GM23338 (cell line): Measurements from ENCODE around the gene ATP8A2. TPM values are rescaled to one million over a fixed set of nuclear protein-coding genes. Genes with fewer than 3 reads are reported as not detected.
A peak's percentile ranks its signal among the peaks of the same experiment; 100 is the strongest.

Source experiments
- ATAC-seq: fragments of 200-7000 bp; cut with Tn5 transposase; 3 replicates; pipeline ENCODE4 v1.9.1; 2020
- DNase-seq: peaks from one replicate; pipeline ENCODE4 v3.0.0-alpha.2; 2015; ENCODE audit warnings: low spot score
- H2AFZ ChIP-seq: fragments of 200-600 bp; sonication (generic); 2 replicates; pipeline ENCODE4 v1.8.0; 2016; ENCODE audit warnings: antibody characterized with exemption, mild to moderate bottlenecking, moderate library complexity
- H3F3A ChIP-seq: fragments of 200-600 bp; sonication (generic); replicated peaks from 2 replicates; pipeline ENCODE4 v1.8.0; 2017; ENCODE audit warnings: antibody characterized with exemption, mixed run types, low read depth
- H3K27ac ChIP-seq: fragments of 200-600 bp; sonication (generic); 2 replicates; pipeline ENCODE4 v1.6.1; 2016; ENCODE audit warnings: low read depth
- H3K27me3 ChIP-seq: fragments of 200-600 bp; sonication (generic); 2 replicates; pipeline ENCODE4 v1.8.0; 2016; ENCODE audit warnings: mild to moderate bottlenecking, mixed run types, moderate library complexity; ENCODE audit not compliant: insufficient read depth
- H3K36me3 ChIP-seq: fragments of 200-600 bp; sonication (generic); 2 replicates; pipeline ENCODE4 v1.8.0; 2016; ENCODE audit warnings: mild to moderate bottlenecking; ENCODE audit not compliant: insufficient read depth
- H3K4me1 ChIP-seq: fragments of 200-600 bp; sonication (generic); 2 replicates; pipeline ENCODE4 v1.8.0; 2016; ENCODE audit warnings: mild to moderate bottlenecking, moderate library complexity; ENCODE audit not compliant: insufficient read depth
- H3K4me2 ChIP-seq: fragments of 200-600 bp; sonication (generic); 2 replicates; pipeline ENCODE4 v1.7.1; 2017; ENCODE audit warnings: mixed run types
- H3K4me3 ChIP-seq: fragments of 200-600 bp; sonication (generic); 2 replicates; pipeline ENCODE4 v1.6.1; 2016; ENCODE audit warnings: mixed run types
- H3K79me2 ChIP-seq: fragments of 200-600 bp; sonication (generic); replicated peaks from 2 replicates; pipeline ENCODE4 v1.8.0; 2017; ENCODE audit warnings: mild to moderate bottlenecking; ENCODE audit not compliant: insufficient read depth
- H3K9me2 ChIP-seq: fragments of 200-600 bp; sonication (generic); 2 replicates; pipeline ENCODE4 v1.8.0; 2017; ENCODE audit not compliant: insufficient read depth
- H4K20me1 ChIP-seq: fragments of 200-600 bp; sonication (generic); replicated peaks from 2 replicates; pipeline ENCODE4 v1.8.0; 2017; ENCODE audit warnings: mild to moderate bottlenecking; ENCODE audit not compliant: insufficient read depth
- H3K27ac Mint-ChIP-seq: 2 replicates; pipeline ENCODE4 v1.8.0; 2020; ENCODE audit warnings: inconsistent platforms, mild to moderate bottlenecking, moderate library complexity, mixed read lengths
- H3K27me3 Mint-ChIP-seq: 3 replicates; pipeline ENCODE4 v1.8.0; 2022; ENCODE audit warnings: low read depth, mild to moderate bottlenecking, moderate library complexity, mixed read lengths, inconsistent platforms; ENCODE audit not compliant: insufficient read depth, poor library complexity
- H3K36me3 Mint-ChIP-seq: 3 replicates; pipeline ENCODE4 v1.8.0; 2021; ENCODE audit warnings: low read depth, mild to moderate bottlenecking, inconsistent platforms, moderate library complexity, mixed read lengths
- H3K4me1 Mint-ChIP-seq: 3 replicates; pipeline ENCODE4 v1.8.0; 2020; ENCODE audit warnings: mild to moderate bottlenecking, inconsistent platforms, mixed read lengths
- H3K4me3 Mint-ChIP-seq: 3 replicates; pipeline ENCODE4 v1.8.0; 2021; ENCODE audit warnings: moderate library complexity, mild to moderate bottlenecking, inconsistent platforms, mixed read lengths
- H3K9me3 Mint-ChIP-seq: 3 replicates; pipeline ENCODE4 v1.8.0; 2020; ENCODE audit warnings: moderate library complexity, mild to moderate bottlenecking, inconsistent platforms, mixed read lengths
- CTCF ChIP-seq, 2 experiments: fragments of 200-600 bp in 1 of 2; sonication (generic) in 1 of 2; conservative IDR thresholded peaks; 2 replicates each; pipeline versions ENCODE4 v1.5.1 to v1.6.1; 2016 to 2017; ENCODE audit warnings: antibody characterized with exemption in 2 of 2, low read depth in 2 of 2, mild to moderate bottlenecking in 2 of 2, moderate library complexity in 1 of 2
- ETS1 ChIP-seq: IDR thresholded peaks from 2 replicates; pipeline ENCODE4 v1.6.1; 2016; ENCODE audit warnings: antibody characterized with exemption
- EZH2 ChIP-seq: fragments of 200-600 bp; sonication (generic); IDR thresholded peaks from one replicate; pipeline ENCODE4 v1.8.0; 2017; ENCODE audit warnings: antibody characterized with exemption, mild to moderate bottlenecking, low read depth; ENCODE audit not compliant: unreplicated experiment
- EZH2phosphoT487 ChIP-seq: fragments of 200-600 bp; sonication (generic); IDR thresholded peaks from one replicate; pipeline ENCODE4 v1.8.1; 2018; ENCODE audit warnings: antibody characterized with exemption; ENCODE audit not compliant: unreplicated experiment
- NANOG ChIP-seq: IDR thresholded peaks from 2 replicates; pipeline ENCODE4 v1.6.1; 2016; ENCODE audit warnings: antibody characterized with exemption, borderline replicate concordance
- POLR2AphosphoS5 ChIP-seq: IDR thresholded peaks from 2 replicates; pipeline ENCODE4 v1.6.1; 2016; ENCODE audit warnings: antibody characterized with exemption, low read depth
- REST ChIP-seq: IDR thresholded peaks from one replicate; pipeline ENCODE4 v1.6.1; 2018; ENCODE audit warnings: antibody characterized with exemption; ENCODE audit not compliant: unreplicated experiment
- STAT1 ChIP-seq: IDR thresholded peaks from one replicate; pipeline ENCODE4 v1.6.1; 2016; ENCODE audit warnings: antibody characterized with exemption; ENCODE audit not compliant: unreplicated experiment
- ZNF114 ChIP-seq: fragments of 250-450 bp; sonication (Bioruptor Pico); IDR thresholded peaks from 2 replicates; pipeline ENCODE4 v1.5.0; 2020; ENCODE audit warnings: mild to moderate bottlenecking, moderate library complexity
- ZNF331 ChIP-seq: fragments of 250-450 bp; sonication (Bioruptor Pico); IDR thresholded peaks from 2 replicates; pipeline ENCODE4 v1.5.0; 2020; ENCODE audit warnings: low read depth, mild to moderate bottlenecking, moderate library complexity
- polyA plus RNA-seq: library from polyadenylated mRNA; unstranded; fragments of >200 nt; fragmentation: Nextera tagmentation; extraction: Ambion mirVana; gene quantifications from 2 replicates; pipeline ENCODE4 v1.2.1, GENCODE V29; 2016
- total RNA-seq: library from RNA; depleted of rRNA; stranded (reverse); fragments of >200 nt; shearing (Covaris generic); gene quantifications from 2 replicates; pipeline ENCODE4 v1.2.3, GENCODE V29; 2014

ATP8A2 gene
- total and polyA plus RNA-seq, 2 experiments from 2014 or later: 5.7 to 8.8 TPM

- TF ChIP-seq REST (no peak), POLR2AphosphoS5 (no peak), ETS1 (no peak), NANOG (no peak), ZNF114 (CRISPR knock-in tag) (no peak), STAT1 (no peak), ZNF331 (CRISPR knock-in tag) (no peak)
Measured at GRCh38 chr13:25833761-25834160, 462.0 kb downstream of the ATP8A2 start (continued).

GRCh38 chr13:25836574-25837336 lies 465.0 kb downstream of the ATP8A2 start:
- H3K4me2 ChIP-seq: no peak overlapping the region
- no peak for TF ChIP-seq EZH2phosphoT487
- TF ChIP-seq ETS1: no peak
- no peak for TF ChIP-seq REST
- no peak for TF ChIP-seq NANOG
- no peak for TF ChIP-seq STAT1
- no peak for TF ChIP-seq EZH2
- no peak for TF ChIP-seq POLR2AphosphoS5
- TF ChIP-seq CTCF (conservative IDR thresholded peaks at IDR 0.05; ENCODE audit: low read depth in 2 of 2): peak; percentile 32

More at GRCh38 chr13:25836574-25837336, 465.0 kb downstream of the ATP8A2 start:
- H3K79me2 ChIP-seq: no peaks in the 10 kb centered on the region
- no peak overlapping the region for H3K4me3 Mint-ChIP-seq
- no peak overlapping the region for H3K27ac Mint-ChIP-seq
- no peak overlapping the region for H2AFZ ChIP-seq
- no peaks in the 10 kb centered on the region for H3K36me3 ChIP-seq
- no peak overlapping the region for H3K4me3 ChIP-seq
- no peaks in the 10 kb centered on the region for H3K9me2 ChIP-seq
- H3K36me3 Mint-ChIP-seq: no peaks in the 10 kb centered on the region
- H3K4me1 Mint-ChIP-seq: peaks cover 16% of the 10 kb centered on the region
- no peaks in the 10 kb centered on the region for H3K4me1 ChIP-seq
- peaks cover 3% of the 10 kb centered on the region for H3K27me3 Mint-ChIP-seq
- no peaks in the 10 kb centered on the region for H3K27me3 ChIP-seq
- no peak for DNase-seq
- no peak for ATAC-seq
- H3K9me3 Mint-ChIP-seq: 0 out of 3 replicates have a peak, but pooled peaks cover 3% of the 10 kb centered on the region
- H4K20me1 ChIP-seq: no peaks in the 10 kb centered on the region
- H3K27ac ChIP-seq: no peak overlapping the region
- H3F3A ChIP-seq: no peaks in the 10 kb centered on the region
